HepG2 (cell line): ENCODE results near the gene C12orf42. TPM values are rescaled to one million over a fixed set of nuclear protein-coding genes. Genes with fewer than 3 reads are reported as not detected.

Source experiments
- ATAC-seq: fragments of 200-7000 bp; cut with Tn5 transposase; 3 replicates; pipeline ENCODE4 v1.9.1; 2020; ENCODE audit warnings: mild to moderate bottlenecking, moderate library complexity
- BruUV-seq: library from RNA; stranded (reverse); fragments of 400-500 nt; replicated peaks from 2 replicates; lab custom pipeline; 2021; lab: Mats Ljungman, UMichigan
- CTCF ChIA-PET: fragments of 300-600 bp; formaldehyde crosslinking; extraction: SDS; loops from one replicate; lab custom pipeline; 2021; ENCODE audit warnings: low total read pairs, inconsistent platforms, low intra/inter-chr PET ratio; lab: Yijun Ruan, JAX
- POLR2A ChIA-PET: fragments of 350-600 bp; sonication (Branson Sonifier 250); formaldehyde crosslinking; loops from one replicate; lab custom pipeline; 2020; ENCODE audit warnings: antibody characterized with exemption, inconsistent platforms; lab: Yijun Ruan, JAX
- DNase-seq: peaks from one replicate; pipeline ENCODE4 v3.0.0-alpha.2; 2015; ENCODE audit warnings: low spot score
- FAIRE-seq: peaks from 3 replicates; lab custom pipeline; 2011; peaks lifted over from hg19 to GRCh38; lab: Jason Lieb, UNC
- H2AFZ ChIP-seq: one replicate; pipeline ENCODE4 v1.6.1; 2011; ENCODE audit warnings: low read length, inconsistent platforms
- H3K27ac ChIP-seq: fragments of 300-600 bp; 3 replicates; pipeline ENCODE4 v1.8.0; 2011; ENCODE audit warnings: mixed run types, mild to moderate bottlenecking, mixed read lengths, low read length, inconsistent platforms; ENCODE audit not compliant: insufficient read depth; ENCODE audit errors: extremely low read length
- H3K27me3 ChIP-seq, 2 experiments: fragments of 200-600 bp in 1 of 2; 2 replicates in 1 of 2; 3 replicates in 1 of 2; pipeline versions ENCODE4 v1.6.0 to v1.8.0; 2011; ENCODE audit warnings: low read length in 2 of 2, mild to moderate bottlenecking in 2 of 2, moderate library complexity in 2 of 2, inconsistent platforms in 1 of 2; ENCODE audit not compliant: insufficient read depth in 2 of 2, control insufficient read depth in 1 of 2
- H3K36me3 ChIP-seq, 2 experiments: fragments of 200-600 bp in 1 of 2; replicated peaks in 1 of 2; 2 replicates in 1 of 2; 3 replicates in 1 of 2; pipeline versions ENCODE4 v1.5.1 to v1.8.0; 2011; ENCODE audit warnings: low read length in 2 of 2, inconsistent platforms in 1 of 2; ENCODE audit not compliant: insufficient read depth in 2 of 2, control insufficient read depth in 1 of 2
- H3K4me1 ChIP-seq: 2 replicates; pipeline ENCODE4 v1.5.1; 2012; ENCODE audit warnings: low read length, inconsistent platforms; ENCODE audit not compliant: insufficient read depth
- H3K4me2 ChIP-seq: 2 replicates; pipeline ENCODE4 v1.6.0; 2011; ENCODE audit warnings: low read depth, low read length, inconsistent platforms
- H3K4me3 ChIP-seq, 3 experiments: fragments of 200-600 bp in 1 of 3; sonication (generic), shearing (Covaris generic) in 1 of 3; replicated peaks in 1 of 3; 2 replicates each; pipeline ENCODE4 v1.5.1; 2011 to 2016; ENCODE audit warnings: low read length in 3 of 3, inconsistent platforms in 2 of 3, low read depth in 2 of 3, mild to moderate bottlenecking in 2 of 3, control low read depth in 1 of 3, mixed read lengths in 1 of 3; ENCODE audit not compliant: insufficient read depth in 1 of 3
- H3K79me2 ChIP-seq: one replicate; pipeline ENCODE4 v1.6.1; 2011; ENCODE audit warnings: low read length, inconsistent platforms; ENCODE audit not compliant: insufficient read depth
- H3K9ac ChIP-seq: 2 replicates; pipeline ENCODE4 v1.6.0; 2011; ENCODE audit warnings: mild to moderate bottlenecking, low read depth, low read length, inconsistent platforms; ENCODE audit not compliant: insufficient read depth
- H3K9me3 ChIP-seq: 2 replicates; pipeline ENCODE4 v1.5.1; 2012; ENCODE audit warnings: mild to moderate bottlenecking, low read length
- H4K20me1 ChIP-seq: 2 replicates; pipeline ENCODE4 v1.6.0; 2011; ENCODE audit warnings: inconsistent platforms, mild to moderate bottlenecking, low read length, moderate library complexity; ENCODE audit not compliant: insufficient read depth
- CBX1 ChIP-seq: IDR thresholded peaks from one replicate; pipeline ENCODE4 v1.6.1; 2016; ENCODE audit warnings: antibody characterized with exemption, low read depth
- FOXO1 ChIP-seq: sonication (generic); formaldehyde crosslinking; IDR thresholded peaks from 2 replicates; pipeline ENCODE4 v1.4.0; 2020; ENCODE audit warnings: missing genetic modification reagents
- IKZF1 ChIP-seq: fragments of 450-650 bp; IDR thresholded peaks from 2 replicates; pipeline ENCODE4 v1.7.1; 2016
- KDM3A ChIP-seq: IDR thresholded peaks from 2 replicates; pipeline ENCODE4 v1.6.1; 2018; ENCODE audit warnings: low read depth, missing compliant biosample characterization
- KDM5B ChIP-seq: sonication (generic); formaldehyde crosslinking; IDR thresholded peaks from 2 replicates; pipeline ENCODE4 v1.4.0; 2020; ENCODE audit warnings: missing genetic modification reagents, mild to moderate bottlenecking, borderline replicate concordance
- MAFG ChIP-seq: sonication (generic); formaldehyde crosslinking; IDR thresholded peaks from 2 replicates; pipeline ENCODE4 v1.5.1; 2020; ENCODE audit warnings: mild to moderate bottlenecking, missing genetic modification reagents
- SIX4 ChIP-seq: sonication (generic); formaldehyde crosslinking; IDR thresholded peaks from 2 replicates; pipeline ENCODE4 v1.4.0; 2020; ENCODE audit warnings: missing genetic modification reagents
- ZBTB20 ChIP-seq: sonication (generic); formaldehyde crosslinking; IDR thresholded peaks from 2 replicates; pipeline ENCODE4 v1.8.1; 2023; ENCODE audit warnings: missing genetic modification reagents, low read depth, mild to moderate bottlenecking, borderline replicate concordance
- ZBTB3 ChIP-seq: sonication (generic); formaldehyde crosslinking; IDR thresholded peaks from 2 replicates; pipeline ENCODE4 v1.4.0; 2020; ENCODE audit warnings: low read depth, mild to moderate bottlenecking, moderate library complexity, missing genetic modification reagents, borderline replicate concordance
- ZC3H13 ChIP-seq: sonication (generic); formaldehyde crosslinking; IDR thresholded peaks from 2 replicates; pipeline ENCODE4 v1.8.1; 2023; ENCODE audit warnings: mild to moderate bottlenecking, missing genetic modification reagents, moderate library complexity
- ZNF20 ChIP-seq: sonication (generic); formaldehyde crosslinking; IDR thresholded peaks from 2 replicates; pipeline ENCODE4 v1.4.0; 2020; ENCODE audit warnings: mild to moderate bottlenecking, moderate library complexity, missing genetic modification reagents
- ZNF225 ChIP-seq: sonication (generic); formaldehyde crosslinking; IDR thresholded peaks from 2 replicates; pipeline ENCODE4 v1.4.0; 2020; ENCODE audit warnings: mild to moderate bottlenecking, missing genetic modification reagents
- ZNF441 ChIP-seq: sonication (generic); formaldehyde crosslinking; IDR thresholded peaks from 2 replicates; pipeline ENCODE4 v1.7.0; 2021; ENCODE audit warnings: missing genetic modification reagents, borderline replicate concordance
- ZNF747 ChIP-seq: sonication (generic); formaldehyde crosslinking; IDR thresholded peaks from 2 replicates; pipeline ENCODE4 v1.8.1; 2023; ENCODE audit warnings: missing genetic modification reagents, mild to moderate bottlenecking, borderline replicate concordance
- WGBS: methylation state at CpG from one replicate; pipeline ENCODE4 v1.1.6; 2017; ENCODE audit warnings: low lambda C conversion rate; 5-methylcytosine and 5-hydroxymethylcytosine counted together
- in situ Hi-C: cut with HindIII; loops from 2 replicates; pipeline ENCODE4 v1.10.0; 2017; ENCODE audit warnings: low pct_unique_long_range_greater_than_20kb; ENCODE audit not compliant: extremely low pct_ligation_motif_present
- intact Hi-C: fragments of 100-400 bp; cut with micrococcal nuclease; formaldehyde crosslinking; loops from one replicate; pipeline ENCODE4 v1.10.0; 2022; ENCODE audit not compliant: unreplicated experiment
- polyA plus RNA-seq, 8 experiments: library from polyadenylated mRNA; depleted of rRNA in 3 of 8; stranded (reverse) in 7 of 8; unstranded in 1 of 8; fragments of >200 nt; fragmentation: Illumina TruSeq in 4 of 8; extraction: Trizol in 4 of 8; gene quantifications; 2 replicates each; pipeline versions ENCODE4 v1.2.1 to v1.2.3, GENCODE V29; 2011 to 2016; ENCODE audit warnings: low read depth in 4 of 8, missing spikeins in 1 of 8, mixed read lengths in 1 of 8; ENCODE audit not compliant: insufficient read depth in 1 of 8
- total RNA-seq, 5 experiments: library from RNA; depleted of rRNA; stranded (reverse); fragments of >200 nt; fragmentation: Illumina TruSeq; extraction: Trizol; gene quantifications; 2 replicates each; pipeline ENCODE4 v1.2.3, GENCODE V29; 2016; ENCODE audit warnings: low read depth in 1 of 5
- TF ChIP-seq, protein P1 (sequence below): sonication (generic); formaldehyde crosslinking; IDR thresholded peaks from 2 replicates; pipeline ENCODE4 v1.4.0; 2020; ENCODE audit warnings: mild to moderate bottlenecking, missing genetic modification reagents
- TF ChIP-seq, protein P2 (sequence below): sonication (generic); formaldehyde crosslinking; IDR thresholded peaks from 2 replicates; pipeline ENCODE4 v1.4.0; 2020; ENCODE audit warnings: missing genetic modification reagents, low read depth, mild to moderate bottlenecking, borderline replicate concordance
- TF ChIP-seq, protein P3 (sequence below): sonication (generic); formaldehyde crosslinking; IDR thresholded peaks from 2 replicates; pipeline ENCODE4 v1.4.0; 2020; ENCODE audit warnings: missing genetic modification reagents

C12orf42 gene
- total and polyA plus RNA-seq, 2 of the 13 experiments (the other 11 are each of a cell fraction or from before 2014, with no cell fraction given) = not detected

DNA sequence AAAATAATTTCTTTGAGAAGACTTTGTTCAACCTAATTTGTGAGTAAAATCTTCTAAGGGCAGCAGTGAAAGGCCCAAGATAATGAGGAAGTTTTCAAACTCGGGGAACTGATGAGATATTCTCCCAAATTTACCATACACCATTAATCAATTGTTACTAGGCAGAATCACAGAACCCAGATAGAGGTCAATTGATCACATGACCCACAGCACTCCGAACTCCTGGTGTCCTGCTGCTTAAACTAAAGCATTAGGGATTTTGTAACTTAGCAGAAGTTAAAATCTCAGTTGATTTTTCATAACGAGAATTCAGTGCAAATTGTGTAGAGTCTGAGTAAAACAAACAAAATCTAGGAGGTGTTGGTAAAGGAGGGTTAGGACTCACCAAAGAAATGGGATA lies 207.8 kb downstream of the C12orf42 start (continued):
- TF ChIP-seq, protein P1, sequence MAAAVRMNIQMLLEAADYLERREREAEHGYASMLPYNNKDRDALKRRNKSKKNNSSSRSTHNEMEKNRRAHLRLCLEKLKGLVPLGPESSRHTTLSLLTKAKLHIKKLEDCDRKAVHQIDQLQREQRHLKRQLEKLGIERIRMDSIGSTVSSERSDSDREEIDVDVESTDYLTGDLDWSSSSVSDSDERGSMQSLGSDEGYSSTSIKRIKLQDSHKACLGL = no peak
- TF ChIP-seq, protein P2, sequence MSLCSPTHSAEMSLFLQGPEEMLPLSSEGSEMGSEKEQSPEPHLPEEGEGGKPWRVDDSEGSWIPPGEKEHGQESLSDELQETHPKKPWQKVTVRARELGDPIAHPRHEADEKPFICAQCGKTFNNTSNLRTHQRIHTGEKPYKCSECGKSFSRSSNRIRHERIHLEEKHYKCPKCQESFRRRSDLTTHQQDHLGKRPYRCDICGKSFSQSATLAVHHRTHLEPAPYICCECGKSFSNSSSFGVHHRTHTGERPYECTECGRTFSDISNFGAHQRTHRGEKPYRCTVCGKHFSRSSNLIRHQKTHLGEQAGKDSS (CRISPR knock-in tag) = no peak
- TF ChIP-seq IKZF1 (no peak), SIX4 (CRISPR knock-in tag) (no peak), ZC3H13 (CRISPR knock-in tag) (no peak), ZNF441 (CRISPR knock-in tag) (no peak), ZNF225 (CRISPR knock-in tag) (no peak), FOXO1 (CRISPR knock-in tag) (no peak), MAFG (CRISPR knock-in tag) (no peak), KDM5B (CRISPR knock-in tag) (no peak)

DNA sequence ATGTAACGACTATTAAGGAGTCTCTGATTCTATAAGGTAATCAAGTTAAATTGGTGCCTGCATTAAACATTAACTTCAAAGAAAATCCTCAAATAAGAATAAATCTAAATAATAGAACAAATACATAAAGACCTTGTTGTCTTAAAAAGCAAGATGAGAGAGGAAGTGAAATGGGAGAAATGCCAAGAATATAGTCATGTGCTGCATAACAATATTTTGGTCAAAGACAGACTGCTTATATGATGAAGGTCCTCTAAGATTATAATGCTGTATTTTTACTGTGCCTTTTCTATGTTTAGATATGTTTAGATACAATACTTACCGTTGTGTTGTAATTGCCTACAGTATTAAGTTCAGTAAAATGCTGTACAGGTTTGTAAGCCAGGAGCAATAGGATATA lies 213.6 kb downstream of the C12orf42 start:
- H2AFZ ChIP-seq = no peak overlapping the region
- H3K9ac ChIP-seq = no peak overlapping the region
- TF ChIP-seq ZBTB20 (no peak), ZNF20 (CRISPR knock-in tag) (no peak), KDM3A (CRISPR knock-in tag) (no peak), ZNF747 (CRISPR knock-in tag) (no peak), CBX1 (no peak), ZBTB3 (CRISPR knock-in tag) (no peak)
- TF ChIP-seq, protein P3, sequence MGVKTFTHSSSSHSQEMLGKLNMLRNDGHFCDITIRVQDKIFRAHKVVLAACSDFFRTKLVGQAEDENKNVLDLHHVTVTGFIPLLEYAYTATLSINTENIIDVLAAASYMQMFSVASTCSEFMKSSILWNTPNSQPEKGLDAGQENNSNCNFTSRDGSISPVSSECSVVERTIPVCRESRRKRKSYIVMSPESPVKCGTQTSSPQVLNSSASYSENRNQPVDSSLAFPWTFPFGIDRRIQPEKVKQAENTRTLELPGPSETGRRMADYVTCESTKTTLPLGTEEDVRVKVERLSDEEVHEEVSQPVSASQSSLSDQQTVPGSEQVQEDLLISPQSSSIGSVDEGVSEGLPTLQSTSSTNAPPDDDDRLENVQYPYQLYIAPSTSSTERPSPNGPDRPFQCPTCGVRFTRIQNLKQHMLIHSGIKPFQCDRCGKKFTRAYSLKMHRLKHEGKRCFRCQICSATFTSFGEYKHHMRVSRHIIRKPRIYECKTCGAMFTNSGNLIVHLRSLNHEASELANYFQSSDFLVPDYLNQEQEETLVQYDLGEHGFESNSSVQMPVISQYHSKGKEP (CRISPR knock-in tag) = no peak
- no peaks in the 10 kb centered on the region for H3K4me1 ChIP-seq
- WGBS = 3% methylated on average over 2 of the region's 2 CpGs
- no peaks in the 10 kb centered on the region for H4K20me1 ChIP-seq
- BruUV-seq = no TSS peak
- H3K27me3 ChIP-seq = no peaks in the 10 kb centered on the region; a peak in 1 of 5 replicates
- ATAC-seq = no peak
- H3K4me3 ChIP-seq = no peak overlapping the region
- H3K36me3 ChIP-seq = no peaks in the 10 kb centered on the region
- no peak for FAIRE-seq
- no peak overlapping the region for H3K27ac ChIP-seq
- H3K79me2 ChIP-seq = no peaks in the 10 kb centered on the region
- ChIA-PET POLR2A (no interaction called here), CTCF (no interaction called here)
- intact Hi-C loops (no loop called here), in situ Hi-C loops (no loop called here)
- no peaks in the 10 kb centered on the region for H3K9me3 ChIP-seq
- H3K4me2 ChIP-seq = no peak overlapping the region
- DNase-seq = no peak
